HG03439 (cell line): ENCODE data around the gene DENND1A.

Experiments used
- ATAC-seq: cut with Tn5 transposase; IDR thresholded peaks from one replicate; pipeline ENCODE4 v1.9.1; 2021; ENCODE audit warnings: mild to moderate bottlenecking, moderate library complexity; ENCODE audit not compliant: unreplicated experiment

DENND1A gene

DNA sequence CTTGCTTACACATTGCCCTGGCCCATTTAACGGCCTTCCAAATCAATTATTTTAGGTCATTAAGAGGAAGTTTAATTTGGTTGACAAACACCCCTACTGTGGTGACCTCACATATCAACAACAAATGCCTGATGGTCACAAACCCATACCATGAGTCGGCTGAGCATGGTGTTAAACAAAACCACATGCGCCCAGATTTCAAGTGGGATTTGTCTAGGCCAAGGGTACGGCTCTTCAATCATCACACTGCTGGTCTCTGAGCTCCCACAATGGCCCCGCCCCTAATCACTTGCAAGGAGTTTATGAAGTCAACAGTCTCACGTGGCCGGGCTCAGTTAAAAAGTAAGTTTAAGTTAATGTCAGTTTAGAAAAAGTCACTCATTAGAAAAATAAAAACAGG lies 330.1 kb downstream of the DENND1A start:
- no peak for ATAC-seq

DNA sequence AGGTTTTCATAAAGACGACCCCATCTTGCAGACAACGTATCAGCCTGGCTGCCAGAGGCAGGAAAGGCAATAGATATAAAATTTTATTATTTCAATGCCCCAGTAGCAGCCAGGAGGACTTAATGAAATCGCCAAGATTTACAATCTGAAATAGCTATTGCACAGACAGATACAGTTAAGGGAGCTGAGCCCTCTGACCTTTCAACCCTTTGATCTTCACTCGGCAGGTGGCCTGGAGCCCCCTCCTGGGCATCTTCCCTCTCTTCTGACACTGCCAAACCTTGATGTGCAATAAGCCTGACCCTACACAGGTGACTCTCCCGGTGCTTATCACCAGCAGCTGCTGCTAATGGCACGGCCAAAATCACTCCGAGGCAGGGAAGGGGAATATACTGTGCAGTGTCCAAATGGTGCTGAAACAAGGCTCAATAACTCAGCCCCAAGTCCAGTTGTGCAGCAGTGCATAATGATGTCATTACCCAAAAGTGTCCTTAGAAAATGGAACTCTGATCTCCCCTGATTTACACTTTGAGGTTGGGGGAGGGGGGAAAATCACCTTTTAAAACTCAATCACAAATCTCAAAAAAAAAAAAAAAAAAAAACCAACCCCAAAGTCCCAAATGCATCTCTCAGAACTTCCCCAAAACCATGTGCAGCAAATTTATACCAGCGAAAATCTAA lies 331.9 kb downstream of the DENND1A start:
- no peak for ATAC-seq

DNA sequence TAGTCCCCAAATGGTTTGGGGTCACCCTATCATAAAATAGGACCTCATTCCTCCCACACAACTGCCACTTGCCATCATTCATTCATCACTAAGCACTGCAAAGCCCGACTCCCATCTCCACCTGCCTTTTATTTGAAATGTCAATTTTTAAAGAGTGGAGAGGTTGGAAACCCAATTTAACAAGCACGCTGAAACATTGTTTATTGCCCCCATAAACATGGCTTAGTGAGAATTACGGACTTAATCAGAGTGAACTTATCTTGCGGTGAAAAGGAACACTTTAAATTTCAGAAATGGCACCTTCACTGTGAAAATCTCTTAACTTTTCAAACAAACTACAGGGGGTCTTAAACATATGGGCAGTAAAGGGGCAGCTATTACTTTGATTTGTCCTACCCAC lies 332.9 kb downstream of the DENND1A start:
- ATAC-seq: no peak

DNA sequence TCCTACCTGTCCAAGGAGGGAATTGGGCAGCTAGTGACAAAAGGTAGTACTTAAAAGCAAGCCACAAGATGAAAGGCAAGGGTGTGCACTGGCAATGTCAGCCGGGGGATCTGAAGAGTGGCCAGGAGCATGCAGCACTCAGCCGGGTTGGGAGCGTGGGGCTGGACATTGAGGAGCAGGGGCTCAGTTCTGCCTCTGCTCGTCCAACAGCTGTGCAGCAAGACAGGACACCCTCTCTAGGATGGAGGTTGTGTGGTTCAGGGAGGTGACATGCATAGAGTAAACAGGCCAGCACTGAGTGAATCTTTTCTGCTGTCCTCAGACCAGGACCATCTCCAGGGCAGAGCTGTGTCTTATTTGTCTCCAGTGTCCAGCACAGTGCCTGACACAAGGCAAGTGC lies 338.6 kb downstream of the DENND1A start:
- no peak for ATAC-seq

DNA sequence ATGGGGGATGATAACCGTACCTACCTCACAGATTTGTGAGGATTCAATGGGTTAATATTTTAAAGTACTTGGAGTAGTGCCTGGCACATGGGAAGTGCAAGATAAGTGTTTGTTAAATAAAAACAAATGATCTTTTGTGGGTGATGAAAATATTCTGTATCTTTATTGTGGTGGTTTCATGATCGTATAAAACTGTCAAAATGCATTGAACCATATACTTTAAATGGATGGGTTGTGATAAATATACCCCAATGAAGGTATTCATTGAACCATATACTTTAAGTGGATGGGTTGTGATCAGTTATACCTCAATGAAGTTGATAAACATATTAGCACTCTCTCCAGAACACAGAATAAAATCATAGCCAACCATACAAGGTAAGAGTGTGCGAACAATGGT lies 339.4 kb downstream of the DENND1A start:
- no peak for ATAC-seq

DNA sequence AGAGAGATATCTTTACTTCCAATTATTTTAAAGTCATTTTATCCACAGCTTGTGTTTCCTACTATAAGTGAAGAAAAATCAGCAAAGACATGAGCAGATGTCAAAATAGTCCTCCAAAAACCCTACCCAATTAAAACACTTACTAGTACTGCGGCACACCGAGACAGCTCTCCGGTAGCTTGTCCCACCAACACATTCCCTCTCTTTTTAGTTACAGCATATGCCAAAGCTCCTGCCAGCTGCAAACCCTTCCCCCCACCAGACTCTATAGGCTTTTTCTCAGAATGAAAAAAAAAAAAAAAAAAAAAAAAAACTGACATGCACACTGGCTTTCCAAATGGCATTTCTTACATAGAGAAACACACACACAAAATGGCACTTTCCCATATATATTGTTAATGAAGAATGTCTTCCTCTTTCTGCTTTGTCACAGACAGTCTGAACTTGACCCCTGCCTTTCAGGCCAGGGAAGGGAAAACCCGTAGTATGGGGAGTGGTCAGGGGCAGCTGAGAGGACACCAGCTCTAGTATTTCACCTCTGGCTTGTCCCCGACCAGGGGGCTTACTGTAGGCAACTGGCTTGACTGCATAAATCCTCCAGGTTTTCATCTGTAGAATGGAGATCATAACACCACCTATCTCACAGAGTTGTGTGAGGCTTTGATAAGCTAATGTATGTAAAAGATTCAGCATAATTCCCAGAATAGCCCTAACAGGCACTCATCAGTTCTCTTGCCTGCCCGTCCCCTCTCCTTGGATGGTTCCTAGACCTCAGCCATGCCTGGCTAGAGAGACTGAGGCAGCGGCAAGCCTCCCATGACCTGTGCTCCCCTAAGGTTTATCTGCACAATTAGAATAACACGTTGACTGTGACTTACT lies 340.3 kb downstream of the DENND1A start:
- no peak for ATAC-seq

DNA sequence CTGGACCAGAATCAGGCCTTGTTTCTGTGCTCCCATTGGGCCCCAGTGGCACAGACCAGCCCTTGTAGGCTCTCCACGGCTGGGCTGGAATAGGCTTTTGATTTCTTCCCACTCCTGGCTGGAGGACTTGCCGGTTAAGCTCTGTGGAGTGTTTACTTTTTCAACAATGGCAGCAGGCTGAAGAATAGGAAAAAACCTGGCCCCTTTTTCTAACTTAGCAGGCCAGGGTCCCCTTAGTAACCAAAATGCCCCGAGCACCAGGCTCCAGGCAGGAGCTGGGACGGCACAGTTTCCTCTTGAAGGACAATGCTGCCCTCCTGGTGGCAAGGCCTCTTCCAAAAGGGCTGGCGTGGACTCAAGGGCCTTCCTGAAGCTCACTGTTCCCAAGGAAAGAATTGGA lies 343.7 kb downstream of the DENND1A start:
- ATAC-seq: no peak

DNA sequence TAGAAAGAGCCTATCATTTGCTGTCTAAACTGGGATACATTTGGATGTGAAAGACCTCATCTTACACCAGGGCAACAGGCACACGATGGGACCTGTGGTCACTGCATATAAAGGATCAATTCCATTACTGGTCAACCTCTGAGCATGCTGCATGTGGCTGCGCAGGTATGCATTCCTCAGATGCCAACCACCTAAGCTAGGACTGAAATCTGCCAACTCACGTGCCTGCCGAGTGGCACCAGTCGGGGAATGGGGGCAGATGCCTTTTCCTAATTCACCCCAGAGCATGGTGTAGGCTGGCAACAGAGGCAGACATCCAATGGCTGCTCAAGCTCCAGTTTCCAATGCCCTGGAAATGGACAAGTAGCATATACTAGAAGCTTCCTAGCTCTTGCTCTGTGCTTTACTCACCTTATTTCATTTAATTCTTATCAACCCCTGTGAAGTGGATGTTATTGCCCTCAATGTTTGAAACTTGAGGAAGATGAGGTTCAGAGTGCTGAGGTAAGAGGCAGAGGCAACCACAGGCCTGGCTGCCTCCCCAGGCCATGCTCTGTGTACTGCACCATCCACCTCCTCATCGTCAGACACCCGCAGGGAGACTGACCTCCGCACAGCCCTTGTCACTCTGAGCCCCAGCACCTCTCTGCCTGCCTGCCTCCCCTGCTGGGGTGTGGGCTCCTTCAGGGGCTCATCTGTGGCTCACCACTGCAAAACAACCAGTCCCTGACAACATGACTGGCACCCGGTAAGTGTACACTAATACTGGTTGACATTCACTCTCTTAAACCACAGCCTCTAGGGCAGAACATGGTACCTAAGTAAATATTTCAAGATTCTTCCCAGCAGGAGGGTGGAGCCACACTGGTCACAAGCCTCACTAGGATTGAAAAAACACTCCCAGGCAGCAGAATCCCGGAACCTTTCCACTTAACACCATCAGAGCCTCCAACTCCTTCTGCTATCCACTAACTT lies 345.4 kb downstream of the DENND1A start:
- ATAC-seq: no peak

DNA sequence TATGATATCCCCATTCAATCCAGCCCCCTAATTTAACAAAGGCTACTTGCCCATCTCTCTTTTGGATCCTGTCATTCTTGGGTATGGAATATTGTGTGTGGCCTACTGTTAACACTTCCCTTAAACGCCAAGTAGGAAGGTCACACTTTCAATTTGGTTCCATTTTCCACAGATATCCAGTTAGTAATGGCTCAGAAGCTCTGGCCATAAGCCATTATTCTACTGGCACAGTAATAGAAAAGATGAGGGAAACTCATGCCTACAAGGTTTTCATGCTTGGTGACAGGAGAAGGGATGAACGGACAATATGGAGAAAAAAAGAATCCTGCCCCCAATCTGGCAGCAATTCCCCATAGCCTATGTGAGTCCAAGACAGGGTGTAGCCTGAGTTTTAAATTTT lies 346.3 kb downstream of the DENND1A start:
- no peak for ATAC-seq

DNA sequence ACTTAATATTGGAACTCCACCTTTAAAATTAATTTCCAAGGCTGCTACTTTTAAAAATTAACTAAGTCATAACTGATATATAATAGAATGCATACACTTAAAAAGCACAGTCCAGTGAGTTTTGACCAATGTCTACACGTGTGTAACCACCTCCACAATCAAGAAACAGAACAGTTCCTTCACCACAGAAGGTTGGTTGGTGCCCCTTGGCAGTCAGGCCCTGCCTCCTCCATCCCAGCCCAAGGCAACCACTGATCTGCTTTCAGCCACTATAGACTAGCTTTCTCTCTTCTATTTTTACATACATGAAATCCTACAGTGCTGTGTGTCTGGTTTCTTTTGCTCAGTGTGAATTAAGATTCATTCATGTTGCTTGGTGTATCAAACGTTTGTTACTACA lies 358.7 kb downstream of the DENND1A start:
- no peak for ATAC-seq

DNA sequence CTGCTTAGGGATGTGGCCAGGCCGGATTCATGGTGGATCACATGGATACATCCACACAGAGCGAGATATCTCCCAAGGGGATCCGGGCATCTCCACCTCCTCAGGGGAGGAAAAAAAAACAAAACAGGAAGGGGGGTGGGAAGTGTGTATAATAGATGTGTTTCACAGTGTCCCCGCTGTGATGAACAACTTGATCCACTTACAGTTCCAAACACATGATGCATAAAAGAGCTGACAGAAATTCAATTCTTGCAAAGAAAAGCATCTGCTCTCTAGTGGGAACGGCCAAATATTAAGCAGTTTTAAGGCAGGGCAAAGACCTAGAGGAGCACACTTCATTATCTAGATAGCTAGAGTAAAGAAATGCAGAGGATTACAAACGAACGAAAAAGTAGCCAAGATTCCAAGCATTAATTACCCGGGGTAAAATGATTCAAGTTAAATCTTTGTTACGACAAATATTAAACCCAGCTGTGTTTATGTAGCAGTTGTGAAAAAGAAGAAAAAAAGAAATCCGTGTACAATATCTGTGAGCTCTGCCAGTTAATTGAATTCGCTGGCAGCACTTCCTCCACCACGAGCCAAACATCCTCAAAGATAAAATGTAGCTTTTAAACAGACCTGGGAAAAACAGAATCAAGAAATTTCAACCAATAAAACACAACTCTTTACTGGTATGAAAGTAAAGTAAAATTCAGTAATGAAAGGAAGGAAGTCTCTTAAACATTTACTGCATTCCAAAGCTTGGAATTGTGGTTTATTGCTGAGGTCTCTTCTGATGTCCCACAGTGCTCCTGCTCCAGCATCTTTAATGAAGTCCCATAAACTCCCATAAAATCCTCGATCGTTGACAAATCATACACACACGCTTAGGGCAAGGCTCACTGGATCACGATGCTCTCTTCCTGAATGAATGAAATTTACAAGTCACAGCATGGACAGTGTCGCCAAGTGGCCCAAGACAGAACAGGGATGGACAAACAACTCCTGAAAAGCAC lies 360.9 kb downstream of the DENND1A start:
- no peak for ATAC-seq

DNA sequence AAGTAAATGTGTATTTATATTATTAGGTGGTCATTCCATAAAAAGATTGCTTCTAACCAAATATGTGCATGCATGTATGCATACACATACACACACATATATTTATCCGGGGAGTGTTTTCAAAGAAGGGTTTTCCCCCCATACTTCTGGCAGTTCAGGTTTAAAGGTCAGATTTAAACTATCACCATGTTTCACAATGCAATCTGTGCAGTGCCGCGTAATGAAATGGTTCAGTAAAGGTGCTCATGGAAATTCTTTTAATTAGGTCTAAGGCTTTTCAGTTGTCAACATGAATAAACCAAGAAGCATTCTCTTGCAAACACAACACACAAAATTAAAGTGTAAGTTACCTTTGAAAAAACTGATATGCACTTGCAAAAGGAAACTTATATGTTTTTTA lies 362.9 kb downstream of the DENND1A start:
- ATAC-seq: no peak

DNA sequence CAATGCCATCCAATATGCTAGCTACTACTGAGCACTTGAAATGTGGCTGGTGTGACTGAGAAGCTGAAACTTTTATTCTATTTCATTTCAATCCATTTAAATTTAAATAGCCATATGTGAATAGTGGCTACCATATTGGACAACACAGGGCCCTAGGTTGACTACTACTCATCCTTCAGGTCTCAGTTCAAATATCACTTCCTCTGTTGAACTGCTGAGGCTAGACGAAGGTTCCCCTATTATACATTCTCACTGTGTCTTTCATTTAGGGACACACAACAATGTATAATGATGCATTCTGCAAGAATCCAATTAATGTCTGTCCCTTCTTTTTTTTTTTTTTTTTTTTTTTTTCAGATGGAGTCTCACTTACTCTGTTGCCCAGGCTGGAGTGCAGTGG lies 365.3 kb downstream of the DENND1A start:
- ATAC-seq: no peak

DNA sequence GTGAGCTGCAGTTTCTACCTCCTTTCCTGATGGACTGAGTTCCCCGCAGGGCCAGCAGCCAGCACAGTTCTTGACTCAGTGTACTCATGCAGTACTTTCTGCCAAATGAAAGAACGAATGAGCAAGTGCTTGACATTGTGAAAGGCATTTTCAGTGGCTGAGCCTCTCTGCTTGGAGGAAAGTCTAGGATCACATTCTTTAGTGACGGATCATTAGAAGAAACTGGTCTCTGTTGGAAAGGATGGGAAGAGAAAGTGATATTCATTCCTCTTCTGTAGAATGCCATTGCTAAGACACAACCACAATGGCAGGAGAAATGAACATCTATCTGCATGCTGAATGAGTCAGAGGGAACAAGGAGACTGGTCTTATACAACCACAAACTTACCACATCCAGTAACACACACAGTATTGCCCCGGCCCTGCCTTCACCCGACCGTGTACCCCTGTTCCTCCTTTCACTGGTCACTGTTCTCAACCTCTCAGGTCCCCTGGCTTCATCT lies 367.0 kb downstream of the DENND1A start:
- ATAC-seq: no peak

DNA sequence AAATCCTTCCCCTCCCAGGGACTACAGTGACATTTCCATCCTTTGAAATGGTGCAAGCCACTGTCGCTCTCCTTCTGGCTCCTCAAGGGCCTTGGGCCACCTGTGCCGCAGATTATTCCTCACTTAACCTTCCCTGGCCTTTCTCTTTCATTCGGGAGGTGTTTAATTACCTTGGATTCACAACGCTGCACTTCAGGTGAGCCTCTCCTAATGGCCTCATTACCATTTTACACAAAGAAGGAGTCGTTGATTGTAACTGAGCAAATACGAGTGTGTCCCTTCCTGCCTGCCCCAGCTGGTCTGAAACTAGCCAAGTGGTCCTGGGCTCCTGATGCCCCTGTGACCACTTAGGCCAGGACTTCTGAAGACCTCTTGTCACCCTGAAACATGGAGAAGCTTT lies 368.9 kb downstream of the DENND1A start:
- no peak for ATAC-seq

DNA sequence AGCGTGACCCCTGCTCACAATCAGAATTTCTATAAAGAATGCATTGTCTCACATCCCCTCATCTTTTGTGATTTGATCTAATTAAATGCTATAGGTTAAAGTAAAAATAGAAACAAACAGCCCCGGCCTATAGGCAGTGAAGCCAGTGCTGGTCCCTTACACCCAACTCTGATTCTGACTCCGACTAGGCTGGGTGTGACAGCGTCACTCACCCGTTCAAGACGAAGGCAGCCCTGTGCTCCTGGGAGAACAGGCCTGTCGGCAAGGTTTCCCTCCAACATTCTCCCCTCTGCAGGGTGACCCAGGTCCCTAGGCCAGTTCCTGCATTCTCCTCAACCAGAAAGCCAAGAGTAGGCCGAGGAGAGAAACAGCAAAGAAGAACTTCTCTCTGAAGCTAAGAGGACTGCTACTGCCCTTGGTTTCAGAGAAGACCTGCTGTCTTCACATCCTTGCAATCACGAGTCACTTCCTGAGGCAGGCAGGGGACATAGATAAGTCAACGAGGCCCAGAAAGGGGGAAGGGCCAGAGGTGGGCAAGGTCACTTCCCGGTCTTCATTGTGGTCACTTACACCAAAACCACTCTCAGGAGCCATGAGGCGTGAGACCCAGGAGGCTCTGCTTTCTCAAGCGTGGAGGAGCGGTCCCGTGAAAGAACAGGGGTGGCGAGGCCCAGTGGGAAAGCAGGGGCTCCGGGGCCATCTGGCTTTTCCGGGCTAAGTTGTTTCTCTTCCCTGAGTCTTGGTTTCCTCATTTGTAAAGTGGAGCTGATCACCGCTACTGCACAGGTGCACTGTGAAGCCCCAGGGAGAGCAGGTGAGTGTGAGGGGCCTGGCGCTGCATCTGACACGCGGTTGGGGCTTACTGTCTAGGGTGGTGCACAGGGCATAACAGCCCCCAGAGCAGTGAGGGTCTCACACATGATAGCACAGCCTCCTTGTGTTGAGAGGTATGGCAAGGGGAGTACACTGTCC lies 373.2 kb downstream of the DENND1A start:
- no peak for ATAC-seq

DNA sequence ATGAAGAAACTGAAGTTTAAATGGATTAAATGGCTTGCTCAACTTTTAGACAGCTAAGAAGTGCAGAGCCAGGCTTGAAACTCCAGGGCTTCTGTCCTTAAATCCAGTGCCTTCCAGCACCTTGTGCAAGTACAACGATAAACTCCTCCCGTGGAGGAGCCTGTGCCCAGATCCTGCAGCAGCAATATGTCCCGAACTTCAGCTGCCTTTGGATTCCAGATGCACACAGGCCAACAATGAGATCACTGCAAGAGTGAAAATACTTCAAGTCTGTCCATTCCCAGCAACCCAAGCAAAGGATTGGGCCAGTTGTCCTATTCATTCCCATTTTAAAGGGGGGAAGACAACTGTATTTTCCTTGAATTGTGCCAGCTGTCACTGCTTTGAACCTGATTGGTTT lies 374.3 kb downstream of the DENND1A start:
- ATAC-seq: no peak

DNA sequence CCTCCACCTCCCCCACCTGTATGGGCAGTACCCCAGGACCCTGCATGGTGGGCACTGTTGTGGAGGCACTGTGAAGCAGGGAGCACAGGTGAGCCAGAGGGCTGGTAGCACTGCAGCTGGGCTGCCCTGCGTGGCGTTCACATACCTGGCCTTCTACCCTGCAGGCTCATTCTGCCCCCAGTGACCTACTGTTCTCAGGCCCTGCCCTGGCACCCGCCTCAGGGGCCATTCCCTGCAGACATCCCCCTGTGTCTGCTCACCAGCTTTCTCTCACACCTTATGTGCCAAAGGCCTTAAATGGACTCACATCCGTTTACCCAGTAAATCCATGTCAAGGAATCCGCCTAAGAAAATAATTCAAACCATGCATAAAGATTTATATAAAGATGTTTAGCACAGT lies 377.4 kb downstream of the DENND1A start:
- no peak for ATAC-seq

DNA sequence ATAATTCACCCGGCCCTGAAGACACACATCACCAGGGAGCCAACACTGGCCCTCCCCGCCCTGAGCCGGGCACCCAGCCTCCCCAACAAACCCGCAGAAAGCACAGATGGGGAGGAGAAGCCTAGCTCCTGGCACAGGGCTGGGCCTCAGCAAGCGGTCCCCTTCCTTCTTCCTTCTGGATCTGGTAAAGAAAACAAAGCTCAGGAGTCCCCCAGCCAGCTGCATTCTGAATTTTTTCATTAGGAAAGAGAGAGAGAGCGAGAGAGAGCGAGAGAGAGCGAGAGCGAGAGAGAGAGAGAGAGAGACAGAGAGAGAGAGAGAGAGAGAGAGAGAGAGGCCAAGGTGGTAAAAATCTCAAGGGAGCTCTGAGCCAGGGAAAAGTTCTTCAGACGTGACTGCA lies 378.2 kb downstream of the DENND1A start:
- no peak for ATAC-seq
